ENCODE results near the gene CEP131.

DNA sequence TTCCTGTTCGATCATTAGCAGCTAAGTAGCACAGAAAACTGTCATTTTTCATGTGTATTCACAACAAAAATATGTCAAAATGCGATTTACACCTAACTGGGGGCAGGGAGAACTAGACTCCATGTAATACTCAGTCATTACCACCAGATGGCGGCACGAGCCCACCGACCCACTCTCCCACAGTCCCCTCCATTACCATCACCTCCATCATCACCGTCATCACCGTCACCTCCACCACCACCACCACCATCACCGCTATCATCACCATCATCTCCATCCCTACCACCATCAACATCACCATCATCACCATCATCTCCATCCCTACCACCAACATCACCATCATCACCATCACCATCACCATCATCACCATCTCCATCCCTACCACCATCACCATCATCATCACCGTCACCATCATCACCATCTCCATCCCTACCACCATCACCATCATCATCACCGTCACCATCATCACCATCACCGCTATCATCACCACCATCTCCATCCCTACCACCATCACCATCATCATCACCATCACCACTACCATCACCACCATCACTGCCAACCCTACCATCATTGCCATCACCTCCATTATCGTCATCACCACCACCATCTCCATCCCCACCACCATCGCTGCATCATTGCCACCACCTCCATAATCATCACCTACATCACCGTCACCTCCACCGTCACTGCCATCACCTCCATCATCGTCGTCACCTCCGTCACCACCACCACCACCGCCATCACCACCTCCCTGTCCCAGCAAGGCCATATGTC lies 30.8 kb upstream of the CEP131 start:
- no peak for TF ChIP-seq POLR2A (IDR thresholded peaks at IDR 0.05; ENCODE audit: low read depth, low read length)
- TF ChIP-seq POLR2AphosphoS5 (IDR thresholded peaks at IDR 0.05; ENCODE audit: insufficient read depth, low read depth, low read length): no peak
- TF ChIP-seq, protein P1, sequence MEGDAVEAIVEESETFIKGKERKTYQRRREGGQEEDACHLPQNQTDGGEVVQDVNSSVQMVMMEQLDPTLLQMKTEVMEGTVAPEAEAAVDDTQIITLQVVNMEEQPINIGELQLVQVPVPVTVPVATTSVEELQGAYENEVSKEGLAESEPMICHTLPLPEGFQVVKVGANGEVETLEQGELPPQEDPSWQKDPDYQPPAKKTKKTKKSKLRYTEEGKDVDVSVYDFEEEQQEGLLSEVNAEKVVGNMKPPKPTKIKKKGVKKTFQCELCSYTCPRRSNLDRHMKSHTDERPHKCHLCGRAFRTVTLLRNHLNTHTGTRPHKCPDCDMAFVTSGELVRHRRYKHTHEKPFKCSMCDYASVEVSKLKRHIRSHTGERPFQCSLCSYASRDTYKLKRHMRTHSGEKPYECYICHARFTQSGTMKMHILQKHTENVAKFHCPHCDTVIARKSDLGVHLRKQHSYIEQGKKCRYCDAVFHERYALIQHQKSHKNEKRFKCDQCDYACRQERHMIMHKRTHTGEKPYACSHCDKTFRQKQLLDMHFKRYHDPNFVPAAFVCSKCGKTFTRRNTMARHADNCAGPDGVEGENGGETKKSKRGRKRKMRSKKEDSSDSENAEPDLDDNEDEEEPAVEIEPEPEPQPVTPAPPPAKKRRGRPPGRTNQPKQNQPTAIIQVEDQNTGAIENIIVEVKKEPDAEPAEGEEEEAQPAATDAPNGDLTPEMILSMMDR (IDR thresholded peaks at IDR 0.05; ENCODE audit: extremely low read depth in 1 of 2, insufficient read depth in 1 of 2, low read depth in 1 of 2, low read length in 2 of 2): peak; percentile 66 to 76
- TF ChIP-seq, protein P2, sequence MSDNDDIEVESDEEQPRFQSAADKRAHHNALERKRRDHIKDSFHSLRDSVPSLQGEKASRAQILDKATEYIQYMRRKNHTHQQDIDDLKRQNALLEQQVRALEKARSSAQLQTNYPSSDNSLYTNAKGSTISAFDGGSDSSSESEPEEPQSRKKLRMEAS (IDR thresholded peaks at IDR 0.05; ENCODE audit: insufficient read depth, insufficient read length): no peak
- TF ChIP-seq EZH2 (IDR thresholded peaks at IDR 0.05; ENCODE audit: borderline replicate concordance, low read depth, low read length, severe bottlenecking): no peak
- TF ChIP-seq FOS (IDR thresholded peaks at IDR 0.05; ENCODE audit: borderline replicate concordance, insufficient read depth, low read length): no peak
